Measurements from ENCODE around the gene WFS1. TPM values are rescaled to one million over a fixed set of nuclear protein-coding genes. Genes with fewer than 3 reads are reported as not detected.

The WFS1 gene
- total and polyA plus RNA-seq, 2 of the 8 experiments (the other 6 are each of a cell fraction or from before 2014, with no cell fraction given), result 29.1 to 43.1 TPM

DNA sequence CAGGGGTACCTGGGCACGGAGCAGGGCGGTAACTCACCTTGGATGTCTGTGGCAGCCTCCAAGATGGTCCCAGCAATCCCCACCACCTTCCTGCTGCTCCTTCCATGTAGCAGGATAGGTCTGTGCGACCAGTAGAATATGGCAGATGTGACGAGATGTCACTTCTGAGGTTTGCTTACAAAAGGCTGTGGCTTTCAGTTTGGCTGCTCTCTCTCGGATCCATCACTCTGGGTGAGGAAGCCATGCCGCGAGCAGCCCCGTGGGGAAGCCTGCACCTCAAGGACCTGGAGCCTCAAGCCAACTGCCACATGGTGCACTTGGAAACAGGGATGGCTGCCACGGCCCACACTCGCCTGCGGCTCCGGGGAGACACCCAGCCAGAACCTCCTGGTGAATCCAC is 37.6 kb downstream of the WFS1 start:
- Histone ChIP-seq H3K4me2 (ENCODE audit: insufficient read depth in 1 of 2, low read depth in 2 of 2, low read length in 2 of 2) (no peak overlapping the region), H3K23ac (ENCODE audit: insufficient read length) (no peak overlapping the region), H2BK15ac (ENCODE audit: low read length) (no peak overlapping the region), H4K5ac (ENCODE audit: insufficient read length, low read depth, low read length) (no peak overlapping the region), H4K8ac (ENCODE audit: extremely low read depth, insufficient read depth, low read length) (peak overlapping the region; percentile 78), H2BK20ac (ENCODE audit: low read length) (no peak overlapping the region), H3K79me2 (ENCODE audit: control insufficient read depth in 1 of 2, insufficient read depth in 2 of 2, low read length in 2 of 2) (no peaks in the 10 kb centered on the region), H2BK12ac (ENCODE audit: low read depth, low read length) (0 out of 2 replicates have a peak overlapping the region, but pooled peaks have one; percentile 9), H3K56ac (replicated peaks; ENCODE audit: insufficient read length, low read depth, low read length) (no peak overlapping the region), H3K4me3 (ENCODE audit: extremely low read depth in 1 of 4, insufficient read depth in 2 of 4, low read depth in 3 of 4, low read length in 4 of 4) (no peak overlapping the region), H2AFZ (ENCODE audit: low read length) (no peak overlapping the region), H3K14ac (ENCODE audit: insufficient read length) (no peak overlapping the region), H2AK5ac (ENCODE audit: low read depth, low read length) (no peak overlapping the region), H2BK5ac (ENCODE audit: low read depth, low read length) (no peak overlapping the region), H4K91ac (replicated peaks; ENCODE audit: insufficient read length, low read length) (no peak overlapping the region), H3K79me1 (ENCODE audit: low read depth, low read length) (no peaks in the 10 kb centered on the region), H3K18ac (ENCODE audit: extremely low read depth, low read length) (no peak overlapping the region), H4K20me1 (replicated peaks in 1 of 2; ENCODE audit: control insufficient read depth in 1 of 2, insufficient read depth in 2 of 2, low read length in 2 of 2) (peaks cover 0 to 3% of the 10 kb centered on the region in 2 experiments), H3K9me3 (ENCODE audit: insufficient read depth in 2 of 2, low read depth in 1 of 2, low read length in 1 of 2) (peaks cover 0 to 8% of the 10 kb centered on the region in 2 experiments; a peak in 1 of 4 replicates), H2BK120ac (replicated peaks; ENCODE audit: low read depth, low read length) (no peak overlapping the region), H3K36me3 (ENCODE audit: control insufficient read depth in 2 of 4, insufficient read depth in 4 of 4, low read length in 3 of 4) (peaks cover 0 to 8% (median 3%) of the 10 kb centered on the region in 4 experiments; a peak in 4 of 8 replicates), H3K27ac (ENCODE audit: low read depth, low read length) (no peak overlapping the region), H3K4me1 (replicated peaks in 1 of 4; ENCODE audit: control insufficient read depth in 3 of 4, insufficient read depth in 4 of 4, low read length in 3 of 4) (no peaks in the 10 kb centered on the region), H3K9ac (replicated peaks in 1 of 4; ENCODE audit: extremely low read depth in 1 of 4, low read depth in 3 of 4, low read length in 3 of 4) (no peak overlapping the region), H3K23me2 (ENCODE audit: low read depth, low read length) (peaks cover 3% of the 10 kb centered on the region; the same call in 1 of the 2 replicates), H3K4ac (replicated peaks; ENCODE audit: insufficient read length, low read depth, low read length) (no peak overlapping the region), H3K27me3 (replicated peaks in 1 of 4; ENCODE audit: control insufficient read depth in 3 of 4, extremely low read depth in 1 of 4, insufficient read depth in 3 of 4, low read length in 3 of 4) (no peaks in the 10 kb centered on the region; a peak in 1 of 7 replicates)
- POLR2A ChIA-PET (ENCODE audit: partially characterized antibody), result no interaction called here
- CTCF ChIA-PET (ENCODE audit: partially characterized antibody), result interaction anchor here (0.6 to 3.1 kb wide), 6 partner anchors 17 to 897 kb away, joined by 3 to 12 read pairs (median 4); no protein-coding TSS in a partner anchor
- FAIRE-seq (no peak), DNase-seq (ENCODE audit: low read depth in 1 of 2, low spot score in 2 of 2) (no peak)
- WGBS, 2 experiments (ENCODE audit: extremely low coverage in 1 of 2, insufficient coverage in 1 of 2, insufficient read length in 1 of 2, insufficient replicate concordance in 2 of 2, low coverage in 1 of 2, low lambda C conversion rate in 2 of 2, missing lambda C conversion rate in 1 of 2), result 94% methylated on average over 12 of the region's 12 CpGs; no CpG with 5 or more reads in 1 of the 2 experiments
- TF ChIP-seq MAFK (IDR thresholded peaks at IDR 0.05; ENCODE audit: low read depth, low read length) (no peak), EGR1 (IDR thresholded peaks at IDR 0.05; ENCODE audit: borderline replicate concordance, low read depth, low read length) (no peak), FOSL1 (IDR thresholded peaks at IDR 0.05; ENCODE audit: insufficient read depth, low read depth, low read length) (no peak), SUZ12 (IDR thresholded peaks at IDR 0.05; ENCODE audit: low read length) (no peak), KDM4A (IDR thresholded peaks at IDR 0.05; ENCODE audit: low read depth, low read length, severe bottlenecking) (no peak), KDM1A (IDR thresholded peaks at IDR 0.05; ENCODE audit: borderline replicate concordance, low read length) (no peak), HDAC6 (IDR thresholded peaks at IDR 0.05; ENCODE audit: low read depth, low read length) (no peak), SP1 (IDR thresholded peaks at IDR 0.05; ENCODE audit: low read depth, low read length) (no peak), CHD2 (IDR thresholded peaks at IDR 0.05; ENCODE audit: low read length) (no peak), BRCA1 (IDR thresholded peaks at IDR 0.05; ENCODE audit: low read depth, low read length) (no peak)
- TF ChIP-seq, protein P1, sequence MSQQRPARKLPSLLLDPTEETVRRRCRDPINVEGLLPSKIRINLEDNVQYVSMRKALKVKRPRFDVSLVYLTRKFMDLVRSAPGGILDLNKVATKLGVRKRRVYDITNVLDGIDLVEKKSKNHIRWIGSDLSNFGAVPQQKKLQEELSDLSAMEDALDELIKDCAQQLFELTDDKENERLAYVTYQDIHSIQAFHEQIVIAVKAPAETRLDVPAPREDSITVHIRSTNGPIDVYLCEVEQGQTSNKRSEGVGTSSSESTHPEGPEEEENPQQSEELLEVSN (IDR thresholded peaks at IDR 0.05), result no peak
